H4 (cell line): ENCODE measurements around the gene CLSTN2. TPM values are rescaled to one million over a fixed set of nuclear protein-coding genes. Genes with fewer than 3 reads are reported as not detected.
A peak's percentile ranks its signal among the peaks of the same experiment; 100 is the strongest.

ENCODE experiments used
- DNase-seq: peaks from one replicate; pipeline ENCODE4 v3.0.0-alpha.2; 2015; ENCODE audit warnings: low spot score
- total RNA-seq: library from RNA; depleted of rRNA; stranded (reverse); fragments of >200 nt; shearing (Covaris generic); gene quantifications from 2 replicates; pipeline ENCODE4 v1.2.3, GENCODE V29; 2014; rRNA removed

The CLSTN2 gene
- total RNA-seq, result 3.9 and 4.1 TPM in 2 replicates

- peak; percentile 65 for DNase-seq
Measured at GRCh38 chr3:139935016-139935865, at the start of gene CLSTN2. Gene CLSTN2, plus strand, starts transcription at chr3:139935185.

- DNase-seq, result no peak
Measured at GRCh38 chr3:139887431-139887830, 47.6 kb upstream of the CLSTN2 start.

DNA sequence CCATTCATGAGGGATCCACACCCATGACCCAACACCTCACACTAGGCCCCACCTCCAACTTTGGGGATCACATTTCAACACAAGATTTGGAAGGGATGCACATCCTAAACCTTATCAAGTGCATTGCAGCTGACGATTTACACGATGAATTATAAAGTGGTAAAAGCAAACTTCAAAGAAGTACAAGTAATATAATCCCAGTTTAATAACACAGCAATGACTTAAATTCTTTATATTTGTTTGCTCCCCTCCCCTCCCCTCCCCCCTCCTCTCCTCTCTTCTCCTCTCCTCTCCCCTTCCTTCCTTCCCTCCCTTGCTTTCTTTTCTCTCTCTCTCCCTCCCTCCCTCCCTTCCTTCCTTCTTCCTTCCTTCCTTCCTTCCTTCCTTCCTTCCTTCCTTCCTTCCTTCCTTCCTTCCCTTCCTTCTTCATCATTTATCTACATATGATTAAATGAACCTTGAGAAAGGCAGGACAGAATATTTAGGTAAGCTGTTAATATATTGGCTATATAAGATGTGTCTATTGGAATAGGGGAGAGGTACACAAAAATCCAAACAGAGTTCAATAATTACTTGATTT lies 46.3 kb upstream of the CLSTN2 start:
- no peak for DNase-seq

- DNase-seq, result no peak
Measured at GRCh38 chr3:139893267-139893962, 41.6 kb upstream of the CLSTN2 start.

DNA sequence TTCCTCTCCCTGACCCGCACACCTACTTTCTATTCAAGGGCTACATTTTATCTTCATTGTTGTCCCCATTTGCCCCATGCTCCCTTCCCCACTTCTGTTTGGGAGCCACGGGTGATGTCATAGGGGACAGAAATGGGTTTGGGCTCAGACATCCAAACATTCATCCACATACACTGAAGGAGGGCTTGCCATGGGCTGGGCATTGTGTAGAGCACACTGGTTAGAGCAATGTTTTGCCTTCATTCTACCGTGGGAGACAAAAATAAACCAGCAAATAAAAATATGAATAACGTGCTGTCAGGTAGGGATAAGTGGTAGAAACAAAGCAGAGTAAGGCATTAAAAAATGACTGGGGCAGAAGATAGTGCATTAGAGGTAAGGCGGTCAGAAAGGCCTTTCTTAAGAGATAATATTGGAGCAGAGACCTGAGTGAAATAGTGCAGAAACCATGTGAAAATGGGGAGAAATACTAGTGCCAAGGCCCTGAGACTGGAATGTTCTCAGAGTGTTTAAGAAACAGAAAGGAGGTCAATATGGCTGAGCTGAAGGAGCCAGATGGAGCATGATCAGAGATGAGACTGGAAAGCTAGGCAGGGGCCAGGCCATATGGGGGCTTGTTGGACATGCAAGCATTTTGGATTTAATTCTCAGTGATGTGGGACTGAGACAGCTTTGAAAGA lies 40.9 kb upstream of the CLSTN2 start:
- DNase-seq, result no peak

- no peak for DNase-seq
Measured at GRCh38 chr3:139894643-139894989, 40.4 kb upstream of the CLSTN2 start.

DNA sequence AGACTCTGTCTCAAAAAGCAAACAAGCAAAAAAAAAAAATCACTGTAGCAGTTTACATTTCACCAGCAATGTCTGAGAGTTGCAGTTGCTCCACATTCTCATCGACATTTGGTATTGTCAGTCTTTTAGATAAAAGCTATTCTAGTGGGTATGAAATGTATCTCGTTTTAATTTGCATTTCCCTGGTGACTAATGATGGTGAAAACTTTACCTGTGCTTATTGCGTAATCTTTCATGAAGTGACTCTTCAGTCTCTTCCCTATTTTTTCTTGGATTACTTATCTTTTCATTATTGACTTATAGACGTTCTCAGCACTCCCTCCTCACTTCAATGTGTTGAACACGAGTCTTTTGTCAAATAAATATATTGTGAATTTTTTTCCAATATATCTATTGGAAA lies 37.2 kb upstream of the CLSTN2 start:
- no peak for DNase-seq

DNA sequence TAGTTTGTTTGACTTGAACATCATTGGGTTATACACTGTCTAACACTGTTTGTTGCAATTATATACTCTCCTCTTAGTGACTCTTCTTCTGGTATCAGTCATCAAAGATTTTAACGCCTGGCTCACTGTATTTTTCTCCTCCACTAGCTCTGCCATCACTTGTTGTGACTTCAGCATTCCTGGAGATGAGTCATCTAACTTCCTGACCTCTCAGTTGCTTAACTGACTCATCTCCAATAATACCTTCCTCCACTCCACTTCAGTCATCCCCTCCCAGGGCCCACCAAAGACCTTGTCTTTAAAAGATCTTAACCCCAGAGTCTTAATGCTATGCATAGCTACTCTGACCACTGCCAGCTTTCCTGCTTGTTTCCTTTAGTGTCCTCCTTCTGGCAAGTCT lies 28.6 kb upstream of the CLSTN2 start:
- peak; percentile 63 for DNase-seq

DNA sequence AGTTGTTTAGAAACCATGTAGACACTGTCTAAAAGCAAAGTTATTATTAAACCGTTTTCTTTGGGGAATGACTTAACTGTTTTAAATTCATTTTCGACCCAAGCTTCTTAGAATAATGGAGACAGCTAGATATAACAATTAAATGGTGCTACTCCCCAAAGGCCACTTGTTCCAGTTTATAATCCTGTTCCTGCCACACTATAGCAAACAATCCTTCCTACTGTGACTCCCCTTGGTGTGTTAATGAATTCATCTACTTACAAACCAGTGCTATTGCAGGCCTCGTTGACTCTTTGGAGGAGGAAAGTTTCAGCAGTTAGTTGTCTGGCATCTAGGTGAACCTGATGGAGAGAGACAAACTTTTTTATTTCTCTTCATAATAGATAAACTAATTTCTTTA lies 25.2 kb upstream of the CLSTN2 start:
- DNase-seq, result no peak

- DNase-seq, result no peak
Measured at GRCh38 chr3:139916271-139916670, 18.7 kb upstream of the CLSTN2 start.

GRCh38 chr3:139917226-139917785 lies 17.7 kb upstream of the CLSTN2 start:
- no peak for DNase-seq

DNA sequence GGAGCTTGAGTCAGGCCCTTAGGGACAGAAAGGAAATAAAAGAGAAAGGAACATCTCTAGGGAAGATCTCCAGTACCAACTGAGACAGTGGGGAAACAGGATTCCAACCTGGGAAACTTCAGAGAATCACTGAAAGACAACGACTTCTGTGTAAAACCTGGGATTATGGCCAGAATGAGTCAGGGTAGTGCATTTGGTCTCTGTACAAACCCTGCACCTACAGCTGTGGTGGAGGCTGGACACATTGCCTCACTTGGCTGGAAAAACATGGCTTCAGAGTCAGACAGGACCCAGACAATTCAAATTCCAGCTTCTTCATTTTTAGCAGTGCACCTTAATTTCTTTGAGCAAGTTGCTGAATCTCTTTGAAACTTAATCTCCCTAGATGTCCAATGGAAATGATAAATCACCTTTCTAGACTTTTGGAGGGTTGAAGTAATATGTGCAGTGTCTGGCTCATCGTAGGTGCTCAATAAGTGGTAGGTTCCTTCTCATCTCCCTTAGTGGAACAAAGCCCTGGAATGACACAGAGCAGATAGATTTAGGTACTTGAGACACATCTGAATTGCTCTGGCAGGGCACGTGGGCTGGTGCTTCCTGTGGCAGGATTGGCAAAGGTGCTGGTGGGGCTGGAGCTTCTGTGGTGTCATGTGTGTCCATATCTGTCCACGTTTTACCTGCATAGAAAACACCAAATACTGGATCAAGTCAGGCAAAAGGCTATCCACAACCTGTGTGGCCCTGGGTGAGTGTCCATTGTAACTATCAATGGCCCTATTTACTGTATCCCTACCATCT lies 6.1 kb upstream of the CLSTN2 start:
- DNase-seq, result no peak

DNA sequence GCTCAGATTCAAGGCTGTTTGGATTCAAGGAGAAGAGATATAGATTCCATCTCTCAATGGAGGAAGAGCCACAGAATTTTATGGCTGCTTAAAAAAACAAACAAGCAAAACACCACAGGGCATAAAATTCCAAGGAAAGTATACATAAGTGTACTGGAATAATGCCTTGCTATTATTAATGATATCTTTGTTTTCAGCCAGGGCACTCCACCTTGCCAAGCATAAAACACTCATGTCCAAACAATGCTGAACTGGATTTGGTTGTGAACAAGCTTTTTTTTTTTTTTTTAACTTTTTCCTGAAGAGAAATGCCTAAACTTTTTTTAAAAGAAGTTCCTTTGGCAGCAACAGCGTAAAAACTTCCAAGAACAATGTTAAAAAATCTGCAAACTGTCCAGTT lies 4.8 kb upstream of the CLSTN2 start:
- no peak for DNase-seq

GRCh38 chr3:139933766-139934165 lies 1.2 kb upstream of the CLSTN2 start:
- no peak for DNase-seq

DNA sequence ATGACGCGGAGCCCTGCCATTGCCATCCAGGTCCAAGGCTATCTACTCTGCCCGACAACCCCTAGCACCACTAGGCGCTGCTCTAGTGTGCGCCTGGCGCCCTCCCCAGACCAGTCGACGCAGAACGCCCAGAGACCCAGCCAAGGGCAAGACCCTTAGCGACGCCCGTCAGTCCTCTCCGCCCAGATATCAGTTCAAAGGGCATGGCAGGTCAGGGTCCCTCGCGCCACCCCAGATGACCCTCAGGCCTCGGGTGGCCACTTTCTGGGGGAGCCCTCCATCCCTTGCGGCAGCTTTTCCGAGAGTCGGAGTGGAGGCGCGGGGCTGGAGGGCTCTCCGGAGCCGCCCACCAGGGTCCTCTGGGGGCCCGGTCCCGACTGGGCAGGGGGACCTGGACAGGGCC lies 371 bp upstream of the CLSTN2 start:
- DNase-seq, result peak; percentile 76

- no peak for DNase-seq
Measured at GRCh38 chr3:139935866-139936817, 1.2 kb downstream of the CLSTN2 start.

DNA sequence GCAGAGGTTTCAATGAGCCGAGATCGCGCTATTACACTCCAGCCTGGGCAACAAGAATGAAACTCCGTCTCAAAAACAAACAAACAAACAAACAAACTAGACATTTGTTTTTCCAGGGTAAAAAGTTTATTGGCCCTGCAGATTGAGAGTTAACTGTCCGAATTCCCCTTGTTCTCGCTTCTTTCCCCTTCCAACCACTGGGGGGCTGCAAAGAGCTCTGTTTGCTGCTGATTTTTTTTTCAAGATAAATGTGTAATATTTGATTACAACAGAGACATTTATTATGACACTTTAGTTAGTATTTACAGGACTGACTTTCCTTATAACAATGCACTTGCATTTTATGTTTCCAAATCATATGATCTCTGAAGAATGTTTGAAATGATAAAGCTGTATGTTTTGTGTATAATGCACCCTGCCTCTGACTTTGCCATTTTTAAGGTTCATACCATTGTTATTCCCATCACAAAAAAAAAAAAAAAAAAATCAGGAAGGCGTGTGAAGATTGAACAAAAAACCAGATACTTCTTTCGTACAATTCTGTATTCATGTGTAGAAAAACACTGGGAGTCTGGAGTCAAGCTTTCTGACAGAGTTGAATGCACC lies 2.8 kb downstream of the CLSTN2 start:
- peak; percentile 39 for DNase-seq

DNA sequence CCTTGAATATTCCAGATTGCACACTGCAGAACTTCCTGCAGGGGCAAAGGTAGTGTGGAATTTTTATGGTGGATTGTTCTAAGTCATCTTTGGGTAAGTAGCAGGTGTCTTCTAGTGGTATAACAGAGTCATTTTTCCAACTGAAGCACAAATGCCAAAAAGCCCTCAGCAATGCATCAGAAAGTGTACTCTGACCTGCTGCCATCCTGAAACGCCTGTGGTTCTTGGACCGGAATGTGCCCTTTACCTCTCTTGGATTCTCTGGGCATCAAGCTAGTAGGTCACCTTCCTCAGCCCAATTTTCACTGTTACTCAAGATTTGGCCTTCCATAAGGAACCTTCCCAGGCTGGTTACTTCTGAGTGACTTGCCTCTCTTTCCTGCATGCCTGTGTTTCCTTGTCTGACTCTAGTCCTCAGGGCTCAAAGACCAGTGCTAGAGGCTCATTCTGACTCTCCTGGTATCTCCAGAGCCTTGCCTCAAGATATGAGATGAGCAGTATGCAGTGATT lies 4.8 kb downstream of the CLSTN2 start:
- no peak for DNase-seq

DNA sequence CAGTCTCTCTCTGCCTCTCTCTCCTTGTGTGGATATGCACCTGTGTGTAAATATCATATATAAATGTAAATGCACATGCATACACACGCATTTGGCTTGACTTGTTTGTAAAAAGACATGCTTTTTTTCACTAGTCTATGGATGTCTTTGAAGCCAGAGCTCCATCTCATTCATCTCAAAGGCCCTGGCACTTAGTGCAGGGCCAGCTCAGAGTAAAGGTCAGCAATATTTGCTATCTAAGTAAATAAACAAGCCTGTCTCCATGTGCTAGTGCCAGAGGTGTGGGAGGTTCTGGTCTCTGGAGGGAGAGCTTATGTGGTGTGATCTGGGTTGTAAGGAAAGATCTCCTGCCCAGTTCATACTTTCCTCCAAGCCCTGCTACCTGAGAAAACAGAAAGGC lies 5.6 kb downstream of the CLSTN2 start:
- DNase-seq, result no peak
